ENCODE data around the gene FOSB.

GRCh38 chr19:45477186-45477585 is 9.4 kb downstream of the FOSB start:
- TF ChIP-seq EZH2 (IDR thresholded peaks at IDR 0.05): no peak
- no peak for TF ChIP-seq POLR2AphosphoS5 (IDR thresholded peaks at IDR 0.05; ENCODE audit: borderline replicate concordance, low read depth, low read length)
